KG1 (cell line): ENCODE results near the gene ZNHIT1.
"Not testable (repeated sequence)": the region's sequence is repeated elsewhere in the genome, so short reads cannot be mapped to it uniquely, and the experiment has no call there.

Experiments used
- DNase-seq: peaks from one replicate; lab custom pipeline; 2025; lab: John Stamatoyannopoulos, UW

Gene ZNHIT1

GRCh38 chr7:101186844-101187428 lies 31.0 kb upstream of the ZNHIT1 start:
- no peak for DNase-seq

GRCh38 chr7:101189109-101189508 lies 28.9 kb upstream of the ZNHIT1 start:
- no peak for DNase-seq

- DNase-seq = no peak
Measured at GRCh38 chr7:101195884-101196283, 22.1 kb upstream of the ZNHIT1 start.

GRCh38 chr7:101197991-101198390 lies 20.0 kb upstream of the ZNHIT1 start:
- no peak for DNase-seq

- DNase-seq = no peak
Measured at GRCh38 chr7:101198476-101198875, 19.5 kb upstream of the ZNHIT1 start.

- not testable (repeated sequence) for DNase-seq
Measured at GRCh38 chr7:101199522-101199921, 18.4 kb upstream of the ZNHIT1 start.

GRCh38 chr7:101200504-101200861 lies 17.5 kb upstream of the ZNHIT1 start:
- DNase-seq = no peak

GRCh38 chr7:101200862-101201599 lies 16.9 kb upstream of the ZNHIT1 start, which contains the start of gene MOGAT3:
MOGAT3 (minus strand) TSS chr7:101201036; CDS start chr7:101200854, 182 bp downstream.
- DNase-seq = no peak

- DNase-seq = no peak
Measured at GRCh38 chr7:101201695-101202602, 16.0 kb upstream of the ZNHIT1 start.

GRCh38 chr7:101202603-101202918 lies 15.4 kb upstream of the ZNHIT1 start:
- no peak for DNase-seq

- DNase-seq = not testable (repeated sequence)
Measured at GRCh38 chr7:101203740-101204738, 13.9 kb upstream of the ZNHIT1 start.

GRCh38 chr7:101205901-101206664 lies 11.9 kb upstream of the ZNHIT1 start:
- no peak for DNase-seq

- DNase-seq = no peak
Measured at GRCh38 chr7:101206665-101207042, 11.3 kb upstream of the ZNHIT1 start.

- no peak for DNase-seq
Measured at GRCh38 chr7:101207459-101207858, 10.5 kb upstream of the ZNHIT1 start.

- DNase-seq = no peak
Measured at GRCh38 chr7:101208794-101209193, 9.2 kb upstream of the ZNHIT1 start.

- no peak for DNase-seq
Measured at GRCh38 chr7:101210143-101210542, 7.8 kb upstream of the ZNHIT1 start.

GRCh38 chr7:101211501-101211900 lies 6.5 kb upstream of the ZNHIT1 start:
- no peak for DNase-seq

- no peak for DNase-seq
Measured at GRCh38 chr7:101212014-101212413, 6.0 kb upstream of the ZNHIT1 start.

- DNase-seq = no peak
Measured at GRCh38 chr7:101216001-101216859, 1.7 kb upstream of the ZNHIT1 start.

- no peak for DNase-seq
Measured at GRCh38 chr7:101216860-101217387, 1.0 kb upstream of the ZNHIT1 start.
